GM12892 (cell line): ENCODE data around the gene TPD52L2.

Experiments
- DNase-seq: peaks from one replicate; pipeline ENCODE4 v3.0.0; 2011; ENCODE audit not compliant: insufficient read length
- FAIRE-seq: peaks from 2 replicates; lab custom pipeline; 2011; peaks lifted over from hg19 to GRCh38; lab: Jason Lieb, UNC
- POLR2A ChIP-seq: IDR thresholded peaks from 2 replicates; pipeline ENCODE4 v1.6.1; 2011; ENCODE audit warnings: low read depth, low read length, control low read depth
- POLR2AphosphoS5 ChIP-seq: IDR thresholded peaks from 2 replicates; pipeline ENCODE4 v1.6.1; 2011; ENCODE audit warnings: low read depth, low read length, control low read depth
- TAF1 ChIP-seq: IDR thresholded peaks from 2 replicates; pipeline ENCODE4 v1.6.1; 2011; ENCODE audit warnings: low read depth, mild to moderate bottlenecking, control low read depth, low read length, borderline replicate concordance

TPD52L2 gene

GRCh38 chr20:63889241-63890200 is 24.5 kb downstream of the TPD52L2 start:
- FAIRE-seq = no peak

GRCh38 chr20:63890201-63890576 is 25.1 kb downstream of the TPD52L2 start:
- no peak for TF ChIP-seq POLR2AphosphoS5
- TF ChIP-seq POLR2A = no peak
- TF ChIP-seq TAF1 = no peak
- FAIRE-seq = no peak
- DNase-seq = no peak

More at GRCh38 chr20:63889241-63890200, 24.5 kb downstream of the TPD52L2 start:
- no peak for DNase-seq
- no peak for TF ChIP-seq POLR2A

- FAIRE-seq = no peak
Measured at GRCh38 chr20:63890616-63891015, 25.5 kb downstream of the TPD52L2 start.

GRCh38 chr20:63891061-63892002 is 26.3 kb downstream of the TPD52L2 start:
- FAIRE-seq (no peak), DNase-seq (no peak)
- TF ChIP-seq TAF1 (no peak), POLR2AphosphoS5 (no peak), POLR2A (no peak)

More at GRCh38 chr20:63890616-63891015, 25.5 kb downstream of the TPD52L2 start:
- DNase-seq = no peak
- no peak for TF ChIP-seq POLR2AphosphoS5
- no peak for TF ChIP-seq POLR2A
- TF ChIP-seq TAF1 = no peak

- no peak for TF ChIP-seq TAF1
- TF ChIP-seq POLR2A = no peak
- no peak for TF ChIP-seq POLR2AphosphoS5
- DNase-seq (no peak), FAIRE-seq (no peak)
Measured at GRCh38 chr20:63892402-63892801, 27.3 kb downstream of the TPD52L2 start.

- FAIRE-seq = no peak
- no peak for TF ChIP-seq POLR2A
- TF ChIP-seq TAF1 = no peak
- no peak for TF ChIP-seq POLR2AphosphoS5
- no peak for DNase-seq
Measured at GRCh38 chr20:63893999-63894357, 28.9 kb downstream of the TPD52L2 start.

GRCh38 chr20:63894358-63895201 is 29.5 kb downstream of the TPD52L2 start, which contains the start of gene DNAJC5:
TSS of gene DNAJC5 (plus strand) at chr20:63895126. CDS start at chr20:63928346, 33,220 bp downstream.
- DNase-seq (peak; percentile 100), FAIRE-seq (peak; percentile 89)
- TF ChIP-seq POLR2A (no peak), TAF1 (no peak), POLR2AphosphoS5 (no peak)

- no peak for DNase-seq
- TF ChIP-seq TAF1 = no peak
- no peak for TF ChIP-seq POLR2A
- no peak for TF ChIP-seq POLR2AphosphoS5
- FAIRE-seq = no peak
Measured at GRCh38 chr20:63895202-63895951, 30.3 kb downstream of the TPD52L2 start.

- no peak for DNase-seq
- no peak for TF ChIP-seq POLR2A
- no peak for TF ChIP-seq POLR2AphosphoS5
- no peak for TF ChIP-seq TAF1
- FAIRE-seq = peak; percentile 76
Measured at GRCh38 chr20:63895952-63896263, 30.8 kb downstream of the TPD52L2 start.
